Smooth muscle cell (in vitro differentiated cells): Measurements from ENCODE around the gene GFY. TPM values are rescaled to one million over a fixed set of nuclear protein-coding genes. Genes with fewer than 3 reads are reported as not detected.

Experiments
- DNase-seq: peaks from one replicate; lab custom pipeline; 2025; ENCODE audit not compliant: unreplicated experiment; lab: John Stamatoyannopoulos, UW
- H2AFZ ChIP-seq: fragments of 200-600 bp; sonication (generic); 2 replicates; pipeline ENCODE4 v1.6.0; 2016; ENCODE audit warnings: antibody characterized with exemption, low read depth, mild to moderate bottlenecking
- H3F3A ChIP-seq: fragments of 200-600 bp; sonication (generic); 2 replicates; pipeline ENCODE4 v1.6.0; 2017; ENCODE audit warnings: antibody characterized with exemption, low read depth
- H3K27ac ChIP-seq: fragments of 200-600 bp; sonication (generic); 2 replicates; pipeline ENCODE4 v1.5.1; 2016; ENCODE audit warnings: low read depth, mild to moderate bottlenecking
- H3K27me3 ChIP-seq: fragments of 200-600 bp; sonication (generic); 2 replicates; pipeline ENCODE4 v1.6.1; 2016; ENCODE audit warnings: low read depth, mild to moderate bottlenecking
- H3K36me3 ChIP-seq: fragments of 200-600 bp; sonication (generic); 2 replicates; pipeline ENCODE4 v1.5.1; 2016; ENCODE audit warnings: low read depth
- H3K4me1 ChIP-seq: fragments of 200-600 bp; sonication (generic); 2 replicates; pipeline ENCODE4 v1.5.1; 2016; ENCODE audit warnings: low read depth
- H3K4me2 ChIP-seq: fragments of 200-600 bp; sonication (generic); 2 replicates; pipeline ENCODE4 v1.6.0; 2016; ENCODE audit warnings: mild to moderate bottlenecking
- H3K4me3 ChIP-seq: fragments of 200-600 bp; sonication (generic); 2 replicates; pipeline ENCODE4 v1.5.1; 2016; ENCODE audit warnings: mild to moderate bottlenecking
- H3K79me2 ChIP-seq: fragments of 200-600 bp; sonication (generic); 2 replicates; pipeline ENCODE4 v1.6.0; 2016; ENCODE audit warnings: low read depth, mild to moderate bottlenecking
- H3K9ac ChIP-seq: fragments of 200-600 bp; sonication (generic); 2 replicates; pipeline ENCODE4 v1.6.0; 2016; ENCODE audit warnings: low read depth
- H3K9me3 ChIP-seq: fragments of 200-600 bp; sonication (generic); replicated peaks from 2 replicates; pipeline ENCODE4 v1.5.1; 2016; ENCODE audit warnings: low read depth
- H4K20me1 ChIP-seq: fragments of 200-600 bp; sonication (generic); 2 replicates; pipeline ENCODE4 v1.6.0; 2016; ENCODE audit warnings: low read depth
- WGBS: methylation state at CpG from one replicate; pipeline ENCODE4 v1.1.7; 2016; ENCODE audit warnings: low lambda C conversion rate; 5-methylcytosine and 5-hydroxymethylcytosine counted together
- polyA plus RNA-seq: library from polyadenylated mRNA; unstranded; fragments of >200 nt; fragmentation: Nextera tagmentation; extraction: Ambion mirVana; gene quantifications from 2 replicates; pipeline ENCODE4 v1.2.1, GENCODE V29; 2016
- total RNA-seq: library from RNA; depleted of rRNA; stranded (reverse); fragments of >200 nt; gene quantifications from 2 replicates; pipeline ENCODE4 v1.2.3, GENCODE V29; 2014
- TF ChIP-seq, protein P1 (sequence below): fragments of 200-600 bp; sonication (generic); IDR thresholded peaks from 2 replicates; pipeline ENCODE4 v1.5.1; 2017; ENCODE audit warnings: borderline replicate concordance, mild to moderate bottlenecking, antibody characterized with exemption; ENCODE audit not compliant: insufficient read depth, poor library complexity, severe bottlenecking

The GFY gene
- total and polyA plus RNA-seq, 2 experiments from 2014 or later = not detected

DNA sequence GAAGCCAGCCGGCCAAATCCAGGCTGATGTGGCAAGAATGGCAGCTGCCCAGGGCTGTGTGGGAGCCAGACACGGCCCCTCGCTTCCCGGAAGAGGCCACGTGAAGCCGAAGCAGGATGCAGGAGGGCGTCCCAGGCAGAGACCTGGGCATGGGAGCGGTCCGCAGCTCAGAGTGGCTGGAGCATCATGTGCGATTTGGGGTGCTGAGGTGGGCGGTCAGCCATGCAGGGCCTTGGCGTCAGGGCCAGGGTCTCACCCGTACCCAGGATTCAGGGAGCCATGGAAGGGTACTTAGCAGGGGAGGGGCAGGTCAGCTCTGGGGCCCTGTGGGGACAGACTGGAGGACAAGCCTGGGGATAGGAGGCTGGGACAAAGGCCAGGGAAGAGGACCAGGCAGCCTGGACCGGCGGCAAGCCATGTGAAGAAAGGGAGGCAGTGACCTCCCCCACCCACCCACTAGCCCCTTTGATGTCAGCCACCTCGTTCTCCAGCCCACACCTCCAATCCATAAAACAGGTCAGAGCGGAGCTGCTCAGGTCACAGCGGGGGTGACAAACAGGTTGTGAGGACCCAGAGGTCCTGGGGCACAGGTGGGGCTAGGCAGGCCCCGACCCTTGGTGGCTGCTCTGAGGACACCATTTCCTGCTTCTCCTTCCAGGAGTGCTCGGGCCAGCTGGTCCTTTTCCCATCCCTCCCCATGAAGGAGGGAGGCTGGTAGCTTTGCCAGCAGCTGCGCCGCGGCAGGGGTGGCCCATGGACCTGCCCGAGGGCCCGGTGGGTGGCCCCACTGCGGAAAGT lies 34.9 kb upstream of the GFY start:
- H3K9me3 ChIP-seq = no peaks in the 10 kb centered on the region
- H3K9ac ChIP-seq = no peak overlapping the region
- H3K4me3 ChIP-seq = no peak overlapping the region
- H4K20me1 ChIP-seq = no peaks in the 10 kb centered on the region
- H3K27me3 ChIP-seq = peaks cover 9% of the 10 kb centered on the region
- H3K4me2 ChIP-seq = no peak overlapping the region
- no peaks in the 10 kb centered on the region for H3K79me2 ChIP-seq
- H3K36me3 ChIP-seq = no peaks in the 10 kb centered on the region
- no peak overlapping the region for H2AFZ ChIP-seq
- no peak for DNase-seq
- H3K27ac ChIP-seq = no peak overlapping the region
- 85% methylated on average over 26 of the region's 26 CpGs for WGBS
- H3F3A ChIP-seq = no peaks in the 10 kb centered on the region
- TF ChIP-seq, protein P1, sequence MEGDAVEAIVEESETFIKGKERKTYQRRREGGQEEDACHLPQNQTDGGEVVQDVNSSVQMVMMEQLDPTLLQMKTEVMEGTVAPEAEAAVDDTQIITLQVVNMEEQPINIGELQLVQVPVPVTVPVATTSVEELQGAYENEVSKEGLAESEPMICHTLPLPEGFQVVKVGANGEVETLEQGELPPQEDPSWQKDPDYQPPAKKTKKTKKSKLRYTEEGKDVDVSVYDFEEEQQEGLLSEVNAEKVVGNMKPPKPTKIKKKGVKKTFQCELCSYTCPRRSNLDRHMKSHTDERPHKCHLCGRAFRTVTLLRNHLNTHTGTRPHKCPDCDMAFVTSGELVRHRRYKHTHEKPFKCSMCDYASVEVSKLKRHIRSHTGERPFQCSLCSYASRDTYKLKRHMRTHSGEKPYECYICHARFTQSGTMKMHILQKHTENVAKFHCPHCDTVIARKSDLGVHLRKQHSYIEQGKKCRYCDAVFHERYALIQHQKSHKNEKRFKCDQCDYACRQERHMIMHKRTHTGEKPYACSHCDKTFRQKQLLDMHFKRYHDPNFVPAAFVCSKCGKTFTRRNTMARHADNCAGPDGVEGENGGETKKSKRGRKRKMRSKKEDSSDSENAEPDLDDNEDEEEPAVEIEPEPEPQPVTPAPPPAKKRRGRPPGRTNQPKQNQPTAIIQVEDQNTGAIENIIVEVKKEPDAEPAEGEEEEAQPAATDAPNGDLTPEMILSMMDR = no peak
- no peaks in the 10 kb centered on the region for H3K4me1 ChIP-seq

GRCh38 chr19:49390929-49391359 lies 34.2 kb upstream of the GFY start:
- no peaks in the 10 kb centered on the region for H3K9me3 ChIP-seq
- H4K20me1 ChIP-seq = no peaks in the 10 kb centered on the region
- no peak overlapping the region for H3K4me2 ChIP-seq
- H3K4me3 ChIP-seq = no peak overlapping the region
- H3F3A ChIP-seq = no peaks in the 10 kb centered on the region
- H3K4me1 ChIP-seq = no peaks in the 10 kb centered on the region
- H3K9ac ChIP-seq = no peak overlapping the region
- H3K27ac ChIP-seq = no peak overlapping the region
- no peak overlapping the region for H2AFZ ChIP-seq
- H3K27me3 ChIP-seq = peaks cover 9% of the 10 kb centered on the region
- H3K36me3 ChIP-seq = no peaks in the 10 kb centered on the region
- no peaks in the 10 kb centered on the region for H3K79me2 ChIP-seq
- 75% methylated on average over 9 of the region's 9 CpGs for WGBS
- DNase-seq = no peak
- TF ChIP-seq, protein P1 = no peak

DNA sequence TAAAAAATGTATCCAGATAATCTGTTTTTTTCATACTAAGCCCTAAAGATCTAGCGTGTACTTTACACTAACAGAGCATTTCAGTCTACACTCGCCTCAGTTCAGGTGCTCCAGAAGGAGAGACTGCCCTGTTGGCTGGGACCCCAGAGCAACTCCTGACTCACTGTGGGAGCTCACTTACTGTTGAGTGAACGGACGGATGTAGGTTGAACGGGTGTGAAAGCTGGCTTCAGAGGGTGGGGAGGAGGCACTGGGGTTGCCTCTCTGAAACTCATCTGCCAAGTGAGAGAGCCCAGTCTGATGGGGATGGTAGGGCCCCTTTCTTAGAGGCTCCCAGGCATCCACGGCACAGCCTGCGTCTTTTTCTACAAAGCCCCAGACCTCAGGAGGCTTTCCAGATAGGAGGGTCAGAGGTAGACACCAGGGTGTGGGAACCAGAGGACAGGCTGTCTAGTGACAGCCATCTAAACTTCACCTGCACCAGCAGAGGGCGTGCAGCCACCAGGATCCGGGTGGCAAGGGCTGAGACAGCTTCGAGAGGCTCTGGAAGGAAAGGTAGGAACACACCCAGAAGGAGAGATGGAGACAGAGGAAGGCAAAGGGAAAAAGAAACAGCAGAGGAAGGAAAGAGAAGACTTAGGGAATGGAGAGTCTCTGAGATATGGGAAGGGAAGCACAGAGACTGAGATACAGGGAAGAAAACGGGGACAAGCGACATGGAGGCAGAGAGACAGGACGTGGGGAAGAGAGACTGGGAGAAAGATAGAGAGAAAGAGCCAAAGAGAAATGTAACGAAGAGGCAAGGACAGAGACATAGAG lies 33.4 kb upstream of the GFY start:
- no peaks in the 10 kb centered on the region for H3K36me3 ChIP-seq
- H3K4me1 ChIP-seq = no peaks in the 10 kb centered on the region
- H3K4me3 ChIP-seq = no peak overlapping the region
- no peaks in the 10 kb centered on the region for H4K20me1 ChIP-seq
- no peak overlapping the region for H3K27ac ChIP-seq
- H2AFZ ChIP-seq = no peak overlapping the region
- no peak overlapping the region for H3K4me2 ChIP-seq
- H3K9ac ChIP-seq = no peak overlapping the region
- H3K9me3 ChIP-seq = no peaks in the 10 kb centered on the region
- peaks cover 9% of the 10 kb centered on the region for H3K27me3 ChIP-seq
- peak; percentile 9 for DNase-seq
- TF ChIP-seq, protein P1 = peak; percentile 80
- WGBS = 38% methylated on average over 14 of the region's 14 CpGs
- H3F3A ChIP-seq = no peaks in the 10 kb centered on the region
- no peaks in the 10 kb centered on the region for H3K79me2 ChIP-seq
